ENCODE data around the gene CHRNA10. TPM values are rescaled to one million over a fixed set of nuclear protein-coding genes. Genes with fewer than 3 reads are reported as not detected.
A peak's percentile ranks its signal among the peaks of the same experiment; 100 is the strongest.

Gene CHRNA10
- total RNA-seq, 4 donors from 2014 or later: 1.9 to 5.4 (median 3.5) TPM

DNA sequence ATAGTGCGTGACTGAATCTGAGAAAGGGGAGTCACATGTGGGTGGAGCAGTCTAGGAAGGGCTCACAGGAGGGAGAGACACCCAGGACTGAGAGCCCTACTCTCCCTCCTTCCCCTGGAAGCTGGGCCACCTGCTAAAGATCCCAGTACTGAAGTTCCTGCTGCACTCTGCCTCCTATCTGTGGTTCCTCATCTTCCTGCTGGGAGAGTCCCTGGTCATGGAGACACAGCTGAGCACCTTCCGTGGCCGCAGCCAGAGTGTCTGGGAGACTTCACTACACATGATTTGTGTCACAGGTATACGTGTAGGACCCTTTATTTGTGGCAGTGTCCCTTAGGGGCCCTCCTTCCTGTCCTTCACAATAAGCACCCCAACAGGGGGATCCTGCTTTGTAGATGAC lies 48.7 kb downstream of the CHRNA10 start:
- H3K9me3 ChIP-seq: no peaks in the 10 kb centered on the region
- no peak for DNase-seq
- H3K27ac ChIP-seq: no peak overlapping the region
- TF ChIP-seq, protein P1, sequence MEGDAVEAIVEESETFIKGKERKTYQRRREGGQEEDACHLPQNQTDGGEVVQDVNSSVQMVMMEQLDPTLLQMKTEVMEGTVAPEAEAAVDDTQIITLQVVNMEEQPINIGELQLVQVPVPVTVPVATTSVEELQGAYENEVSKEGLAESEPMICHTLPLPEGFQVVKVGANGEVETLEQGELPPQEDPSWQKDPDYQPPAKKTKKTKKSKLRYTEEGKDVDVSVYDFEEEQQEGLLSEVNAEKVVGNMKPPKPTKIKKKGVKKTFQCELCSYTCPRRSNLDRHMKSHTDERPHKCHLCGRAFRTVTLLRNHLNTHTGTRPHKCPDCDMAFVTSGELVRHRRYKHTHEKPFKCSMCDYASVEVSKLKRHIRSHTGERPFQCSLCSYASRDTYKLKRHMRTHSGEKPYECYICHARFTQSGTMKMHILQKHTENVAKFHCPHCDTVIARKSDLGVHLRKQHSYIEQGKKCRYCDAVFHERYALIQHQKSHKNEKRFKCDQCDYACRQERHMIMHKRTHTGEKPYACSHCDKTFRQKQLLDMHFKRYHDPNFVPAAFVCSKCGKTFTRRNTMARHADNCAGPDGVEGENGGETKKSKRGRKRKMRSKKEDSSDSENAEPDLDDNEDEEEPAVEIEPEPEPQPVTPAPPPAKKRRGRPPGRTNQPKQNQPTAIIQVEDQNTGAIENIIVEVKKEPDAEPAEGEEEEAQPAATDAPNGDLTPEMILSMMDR (IDR thresholded peaks at IDR 0.05): no peak
- TF ChIP-seq POLR2A (IDR thresholded peaks at IDR 0.05): no peak
- H3K36me3 ChIP-seq: no peaks in the 10 kb centered on the region
- no peak overlapping the region for H3K4me3 ChIP-seq
- no peaks in the 10 kb centered on the region for H3K4me1 ChIP-seq
- no peaks in the 10 kb centered on the region for H3K27me3 ChIP-seq

DNA sequence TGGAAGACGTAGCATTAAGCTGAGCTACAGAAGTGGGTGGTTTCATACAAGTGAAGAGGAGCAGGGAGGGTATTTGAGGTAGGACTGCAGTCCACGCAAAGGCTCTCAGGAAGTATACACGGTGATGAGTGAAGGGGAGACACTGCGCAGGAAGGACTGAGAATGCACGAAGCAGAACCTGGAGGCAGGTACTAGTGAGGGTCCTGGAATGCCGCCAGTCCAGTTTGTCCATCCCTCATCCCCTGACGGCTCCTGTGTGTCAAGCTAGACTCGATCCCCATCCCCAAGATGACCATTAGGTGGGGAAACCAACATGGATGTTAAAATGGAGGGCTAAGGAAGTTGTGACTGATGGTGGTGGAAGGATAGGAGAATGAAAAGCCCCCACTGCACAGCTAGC lies 53.2 kb downstream of the CHRNA10 start:
- H3K4me3 ChIP-seq: no peak overlapping the region
- peak in 1 of 3 donors; percentile 42 for DNase-seq
- no peaks in the 10 kb centered on the region for H3K27me3 ChIP-seq
- H3K27ac ChIP-seq: no peak overlapping the region
- H3K9me3 ChIP-seq: no peaks in the 10 kb centered on the region
- H3K36me3 ChIP-seq: no peaks in the 10 kb centered on the region
- no peaks in the 10 kb centered on the region for H3K4me1 ChIP-seq
- TF ChIP-seq POLR2A (IDR thresholded peaks at IDR 0.05): no peak
- TF ChIP-seq, protein P1 (IDR thresholded peaks at IDR 0.05): no peak

DNA sequence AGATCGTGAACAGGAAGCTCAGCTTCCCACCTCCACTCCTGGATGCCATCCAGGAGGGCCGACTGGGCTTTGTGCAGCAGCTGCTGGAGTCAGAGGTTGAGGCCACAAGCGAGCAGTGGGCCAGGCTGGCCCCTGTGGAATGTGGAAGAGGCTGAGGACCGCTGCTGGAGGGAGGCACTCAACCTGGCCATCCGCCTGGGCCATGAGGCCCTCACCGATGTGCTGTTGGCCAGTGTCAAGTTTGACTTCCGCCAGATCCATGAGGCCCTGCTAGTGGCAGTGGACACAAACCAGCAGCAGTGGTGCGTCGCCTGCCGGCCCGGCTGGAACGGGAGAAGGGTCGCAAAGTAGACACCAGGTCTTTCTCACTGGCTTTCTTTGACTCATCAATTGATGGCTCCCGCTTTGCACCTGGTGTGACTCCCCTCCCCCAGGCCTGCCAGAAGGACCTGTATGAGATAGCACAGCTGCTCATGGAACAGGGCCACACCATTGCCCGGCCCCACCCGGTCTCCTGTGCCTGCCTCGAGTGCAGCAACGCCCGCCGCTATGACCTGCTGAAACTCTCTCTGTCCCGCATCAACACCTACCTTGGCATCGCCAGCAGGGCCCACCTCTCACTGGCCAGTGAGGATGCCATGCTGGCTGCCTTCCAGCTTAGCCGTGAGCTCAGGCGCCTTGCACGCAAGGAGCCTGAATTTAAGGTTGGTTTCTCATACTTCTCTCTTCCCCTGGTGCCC lies 54.3 kb downstream of the CHRNA10 start:
- Histone ChIP-seq H3K36me3 (no peaks in the 10 kb centered on the region), H3K4me1 (no peaks in the 10 kb centered on the region), H3K4me3 (no peak overlapping the region), H3K27ac (no peak overlapping the region), H3K9me3 (no peaks in the 10 kb centered on the region), H3K27me3 (no peaks in the 10 kb centered on the region)
- no peak for TF ChIP-seq POLR2A (IDR thresholded peaks at IDR 0.05)
- TF ChIP-seq, protein P1 (IDR thresholded peaks at IDR 0.05): no peak
- DNase-seq: peak in 1 of 3 donors; percentile 28

DNA sequence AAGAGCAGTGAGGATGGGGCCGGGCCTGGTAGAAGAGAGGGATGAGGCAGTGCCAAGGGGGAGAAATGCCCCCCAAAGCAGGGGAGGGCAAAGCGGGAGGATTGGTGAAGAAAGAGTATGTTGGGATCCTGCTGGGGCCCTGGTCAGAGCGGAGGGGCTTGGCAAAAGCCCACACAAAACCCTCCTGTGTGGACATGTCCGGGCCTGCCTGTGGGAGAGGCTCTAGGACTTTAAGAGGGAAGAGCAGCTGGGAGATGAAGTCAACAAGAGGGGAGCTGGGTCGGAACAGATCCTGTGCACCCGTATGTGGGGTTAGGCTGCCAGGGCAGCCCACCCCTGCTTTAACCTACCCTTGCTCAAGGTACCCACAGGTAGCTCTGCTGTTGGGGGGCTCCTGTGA lies 55.2 kb downstream of the CHRNA10 start:
- Histone ChIP-seq H3K9me3 (no peaks in the 10 kb centered on the region), H3K36me3 (no peaks in the 10 kb centered on the region), H3K4me1 (no peaks in the 10 kb centered on the region), H3K4me3 (no peak overlapping the region), H3K27ac (no peak overlapping the region), H3K27me3 (no peaks in the 10 kb centered on the region)
- TF ChIP-seq POLR2A (IDR thresholded peaks at IDR 0.05): no peak
- TF ChIP-seq, protein P1 (IDR thresholded peaks at IDR 0.05): no peak
- DNase-seq: peak in 1 of 3 donors; percentile 15

Small RNAs within 50 kb of the gene (small RNA-seq; reads per million reads assigned to genes)
- gene RF00019 (0 reads per million in 2 donors), gene RNU6-1143P (0 reads per million in 2 donors)

Other genes starting within 250 kb of the CHRNA10 start
- gene ART5, start 29.4 kb downstream of the CHRNA10 start, total RNA-seq: not detected
- gene ART1, start 26.3 kb downstream of the CHRNA10 start, total RNA-seq: not detected
- 100 to 1,000 TPM in 1 of 4 donors, 10 to 100 TPM in 3; 67.7 to 113 (median 86.8) TPM for gene NUP98, start 126.2 kb upstream of the CHRNA10 start, total RNA-seq
- gene PGAP2, start 137.2 kb upstream of the CHRNA10 start, total RNA-seq: 10 to 100 TPM in 3 of 4 donors, 1 to 10 TPM in 1; 9.1 to 67.2 (median 53.7) TPM
- 10 to 100 TPM; 33.8 to 83.0 (median 67.0) TPM for gene RHOG, start 169.6 kb upstream of the CHRNA10 start, total RNA-seq
- gene STIM1, start 184.3 kb upstream of the CHRNA10 start, total RNA-seq: 100 to 1,000 TPM in 1 of 4 donors, 10 to 100 TPM in 3; 36.3 to 158 (median 46.1) TPM

Data from Peyer's patch (tissue), 4 donors.